Measurements from ENCODE around the gene BSX.

BSX gene

GRCh38 chr11:122963961-122964360 is 17.7 kb downstream of the BSX start:
- DNase-seq (ENCODE audit: low spot score) (no peak), FAIRE-seq (no peak)

GRCh38 chr11:122954455-122954854 is 27.2 kb downstream of the BSX start:
- FAIRE-seq, result no peak

GRCh38 chr11:122951211-122951610 is 30.4 kb downstream of the BSX start:
- no peak for DNase-seq (ENCODE audit: low spot score)
- FAIRE-seq, result no peak

More at GRCh38 chr11:122954455-122954854, 27.2 kb downstream of the BSX start:
- no peak for DNase-seq (ENCODE audit: low spot score)

- DNase-seq (ENCODE audit: low spot score) (no peak), FAIRE-seq (no peak)
These were observed 43.1 kb downstream of the BSX start for GRCh38 chr11:122938557-122938956.

GRCh38 chr11:122937983-122938382 is 43.7 kb downstream of the BSX start:
- FAIRE-seq, result no peak
- DNase-seq (ENCODE audit: low spot score), result no peak

GRCh38 chr11:122933416-122933815 is 48.2 kb downstream of the BSX start:
- no peak for FAIRE-seq
- no peak for DNase-seq (ENCODE audit: low spot score)

- DNase-seq (ENCODE audit: low spot score) (no peak), FAIRE-seq (no peak)
These were observed 50.1 kb downstream of the BSX start for GRCh38 chr11:122931510-122931909.
